Measurements from ENCODE around the gene NUDT3. TPM values are rescaled to one million over a fixed set of nuclear protein-coding genes. Genes with fewer than 3 reads are reported as not detected.

Gene NUDT3
- total RNA-seq, 1 donor, result 24.4 TPM

- no peak overlapping the region for H3K4me3 ChIP-seq (ENCODE audit: low read depth, low read length)
- no peak for DNase-seq (ENCODE audit: low read depth)
- no peak for TF ChIP-seq CTCF (IDR thresholded peaks at IDR 0.05; ENCODE audit: insufficient read depth, low read length)
These were observed 88.3 kb downstream of the NUDT3 start for GRCh38 chr6:34304164-34304563.

- H3K4me3 ChIP-seq (ENCODE audit: low read depth, low read length), result no peak overlapping the region
- no peak for TF ChIP-seq CTCF (IDR thresholded peaks at IDR 0.05; ENCODE audit: insufficient read depth, low read length)
These were observed 89.5 kb downstream of the NUDT3 start for GRCh38 chr6:34302929-34303328.

GRCh38 chr6:34301408-34301807, 91.1 kb downstream of the NUDT3 start:
- no peak for TF ChIP-seq CTCF (IDR thresholded peaks at IDR 0.05; ENCODE audit: insufficient read depth, low read length)
- H3K4me3 ChIP-seq (ENCODE audit: low read depth, low read length), result no peak overlapping the region
- DNase-seq (ENCODE audit: low read depth), result peak; percentile 100

More at GRCh38 chr6:34302929-34303328, 89.5 kb downstream of the NUDT3 start:
- DNase-seq (ENCODE audit: low read depth), result no peak

- no peak for DNase-seq (ENCODE audit: low read depth)
- no peak for TF ChIP-seq CTCF (IDR thresholded peaks at IDR 0.05; ENCODE audit: insufficient read depth, low read length)
- H3K4me3 ChIP-seq (ENCODE audit: low read depth, low read length), result no peak overlapping the region
These were observed 92.1 kb downstream of the NUDT3 start for GRCh38 chr6:34300332-34300751.

GRCh38 chr6:34298941-34299340, 93.5 kb downstream of the NUDT3 start:
- TF ChIP-seq CTCF (IDR thresholded peaks at IDR 0.05; ENCODE audit: insufficient read depth, low read length), result no peak
- DNase-seq (ENCODE audit: low read depth), result no peak
- no peak overlapping the region for H3K4me3 ChIP-seq (ENCODE audit: low read depth, low read length)

- no peak overlapping the region for H3K4me3 ChIP-seq (ENCODE audit: low read depth, low read length)
- no peak for TF ChIP-seq CTCF (IDR thresholded peaks at IDR 0.05; ENCODE audit: insufficient read depth, low read length)
- DNase-seq (ENCODE audit: low read depth), result no peak
These were observed 96.7 kb downstream of the NUDT3 start for GRCh38 chr6:34295721-34296120.

- no peak for TF ChIP-seq CTCF (IDR thresholded peaks at IDR 0.05; ENCODE audit: insufficient read depth, low read length)
These were observed 99.5 kb downstream of the NUDT3 start for GRCh38 chr6:34292954-34293353.

More at GRCh38 chr6:34292954-34293353, 99.5 kb downstream of the NUDT3 start:
- DNase-seq (ENCODE audit: low read depth), result no peak
- no peak overlapping the region for H3K4me3 ChIP-seq (ENCODE audit: low read depth, low read length)
